SK-N-SH treated with all-trans-retinoic acid at 6 μM for 48 hours (cell line): ENCODE data around the gene COL28A1.

ENCODE experiments used
- ARNTL ChIP-seq: fragments of 450-650 bp; formaldehyde crosslinking; IDR thresholded peaks from 2 replicates; pipeline ENCODE4 v1.5.0; 2020; ENCODE audit warnings: low read depth, mild to moderate bottlenecking, moderate library complexity, borderline replicate concordance
- SNAI2 ChIP-seq: fragments of 250-450 bp; sonication (Bioruptor Pico); IDR thresholded peaks from 2 replicates; pipeline ENCODE4 v1.5.0; 2020; ENCODE audit warnings: mild to moderate bottlenecking, moderate library complexity
- TOX ChIP-seq: fragments of 250-450 bp; sonication (Bioruptor Pico); IDR thresholded peaks from 2 replicates; pipeline ENCODE4 v1.8.0; 2021; ENCODE audit warnings: mild to moderate bottlenecking, moderate library complexity, borderline replicate concordance
- ZFP30 ChIP-seq: fragments of 450-650 bp; formaldehyde crosslinking; IDR thresholded peaks from 2 replicates; pipeline ENCODE4 v1.5.0; 2022; ENCODE audit warnings: mild to moderate bottlenecking, moderate library complexity
- ZNF8 ChIP-seq: fragments of 450-650 bp; formaldehyde crosslinking; IDR thresholded peaks from 2 replicates; pipeline ENCODE4 v1.5.0; 2020; ENCODE audit warnings: mild to moderate bottlenecking, moderate library complexity

- TF ChIP-seq TOX (CRISPR knock-in tag) (no peak), ZFP30 (CRISPR knock-in tag) (no peak), ZNF8 (CRISPR knock-in tag) (no peak), SNAI2 (CRISPR knock-in tag) (no peak), ARNTL (CRISPR knock-in tag) (no peak)
Observed at GRCh38 chr7:7491044-7491443, 44.6 kb downstream of the COL28A1 start.
